GM23338 (cell line): ENCODE measurements around the gene HSPH1.

ENCODE experiments used
- EZH2phosphoT487 ChIP-seq: fragments of 200-600 bp; sonication (generic); IDR thresholded peaks from one replicate; pipeline ENCODE4 v1.8.1; 2018; ENCODE audit warnings: antibody characterized with exemption; ENCODE audit not compliant: unreplicated experiment
- POLR2AphosphoS5 ChIP-seq: IDR thresholded peaks from 2 replicates; pipeline ENCODE4 v1.6.1; 2016; ENCODE audit warnings: antibody characterized with exemption, low read depth
- TF ChIP-seq, protein P1 (sequence below), 2 experiments: fragments of 200-600 bp in 1 of 2; sonication (generic) in 1 of 2; conservative IDR thresholded peaks; 2 replicates each; pipeline versions ENCODE4 v1.5.1 to v1.6.1; 2016 to 2017; ENCODE audit warnings: antibody characterized with exemption in 2 of 2, low read depth in 2 of 2, mild to moderate bottlenecking in 2 of 2, moderate library complexity in 1 of 2
- TF ChIP-seq, protein P2 (sequence below): IDR thresholded peaks from one replicate; pipeline ENCODE4 v1.6.1; 2018; ENCODE audit warnings: antibody characterized with exemption; ENCODE audit not compliant: unreplicated experiment

DNA sequence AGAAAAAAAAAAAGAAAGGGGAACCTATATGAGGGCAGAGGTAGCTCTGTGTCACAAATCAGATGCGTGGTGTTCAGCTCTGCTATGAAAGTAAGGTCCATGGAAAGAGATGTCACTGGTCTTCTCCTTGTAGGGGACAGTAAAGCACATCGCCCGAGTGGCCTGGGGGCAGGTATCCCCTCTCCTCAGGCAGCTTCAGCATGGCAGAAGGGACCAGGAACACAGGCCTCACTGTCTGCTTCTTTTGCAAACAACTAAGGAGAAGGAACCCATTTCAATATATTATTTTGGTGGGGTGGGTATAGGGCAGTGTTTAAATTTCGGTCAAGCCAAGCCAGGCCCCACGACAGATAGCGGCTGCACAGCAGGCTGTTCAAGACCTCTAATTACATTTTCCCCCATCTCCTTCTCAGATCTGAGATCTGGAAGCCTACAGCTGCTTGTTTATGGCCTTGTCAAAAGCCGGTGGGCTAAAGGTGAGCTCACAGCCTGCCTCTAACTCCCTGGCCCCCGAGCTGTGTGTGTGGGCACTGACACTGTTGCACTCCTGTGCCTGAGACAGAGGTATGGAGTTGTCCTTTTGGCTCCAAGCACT is 72.8 kb downstream of the HSPH1 start:
- TF ChIP-seq, protein P1, sequence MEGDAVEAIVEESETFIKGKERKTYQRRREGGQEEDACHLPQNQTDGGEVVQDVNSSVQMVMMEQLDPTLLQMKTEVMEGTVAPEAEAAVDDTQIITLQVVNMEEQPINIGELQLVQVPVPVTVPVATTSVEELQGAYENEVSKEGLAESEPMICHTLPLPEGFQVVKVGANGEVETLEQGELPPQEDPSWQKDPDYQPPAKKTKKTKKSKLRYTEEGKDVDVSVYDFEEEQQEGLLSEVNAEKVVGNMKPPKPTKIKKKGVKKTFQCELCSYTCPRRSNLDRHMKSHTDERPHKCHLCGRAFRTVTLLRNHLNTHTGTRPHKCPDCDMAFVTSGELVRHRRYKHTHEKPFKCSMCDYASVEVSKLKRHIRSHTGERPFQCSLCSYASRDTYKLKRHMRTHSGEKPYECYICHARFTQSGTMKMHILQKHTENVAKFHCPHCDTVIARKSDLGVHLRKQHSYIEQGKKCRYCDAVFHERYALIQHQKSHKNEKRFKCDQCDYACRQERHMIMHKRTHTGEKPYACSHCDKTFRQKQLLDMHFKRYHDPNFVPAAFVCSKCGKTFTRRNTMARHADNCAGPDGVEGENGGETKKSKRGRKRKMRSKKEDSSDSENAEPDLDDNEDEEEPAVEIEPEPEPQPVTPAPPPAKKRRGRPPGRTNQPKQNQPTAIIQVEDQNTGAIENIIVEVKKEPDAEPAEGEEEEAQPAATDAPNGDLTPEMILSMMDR (conservative IDR thresholded peaks at IDR 0.05; ENCODE audit: low read depth in 2 of 2): no peak
- no peak for TF ChIP-seq EZH2phosphoT487
- TF ChIP-seq, protein P2, sequence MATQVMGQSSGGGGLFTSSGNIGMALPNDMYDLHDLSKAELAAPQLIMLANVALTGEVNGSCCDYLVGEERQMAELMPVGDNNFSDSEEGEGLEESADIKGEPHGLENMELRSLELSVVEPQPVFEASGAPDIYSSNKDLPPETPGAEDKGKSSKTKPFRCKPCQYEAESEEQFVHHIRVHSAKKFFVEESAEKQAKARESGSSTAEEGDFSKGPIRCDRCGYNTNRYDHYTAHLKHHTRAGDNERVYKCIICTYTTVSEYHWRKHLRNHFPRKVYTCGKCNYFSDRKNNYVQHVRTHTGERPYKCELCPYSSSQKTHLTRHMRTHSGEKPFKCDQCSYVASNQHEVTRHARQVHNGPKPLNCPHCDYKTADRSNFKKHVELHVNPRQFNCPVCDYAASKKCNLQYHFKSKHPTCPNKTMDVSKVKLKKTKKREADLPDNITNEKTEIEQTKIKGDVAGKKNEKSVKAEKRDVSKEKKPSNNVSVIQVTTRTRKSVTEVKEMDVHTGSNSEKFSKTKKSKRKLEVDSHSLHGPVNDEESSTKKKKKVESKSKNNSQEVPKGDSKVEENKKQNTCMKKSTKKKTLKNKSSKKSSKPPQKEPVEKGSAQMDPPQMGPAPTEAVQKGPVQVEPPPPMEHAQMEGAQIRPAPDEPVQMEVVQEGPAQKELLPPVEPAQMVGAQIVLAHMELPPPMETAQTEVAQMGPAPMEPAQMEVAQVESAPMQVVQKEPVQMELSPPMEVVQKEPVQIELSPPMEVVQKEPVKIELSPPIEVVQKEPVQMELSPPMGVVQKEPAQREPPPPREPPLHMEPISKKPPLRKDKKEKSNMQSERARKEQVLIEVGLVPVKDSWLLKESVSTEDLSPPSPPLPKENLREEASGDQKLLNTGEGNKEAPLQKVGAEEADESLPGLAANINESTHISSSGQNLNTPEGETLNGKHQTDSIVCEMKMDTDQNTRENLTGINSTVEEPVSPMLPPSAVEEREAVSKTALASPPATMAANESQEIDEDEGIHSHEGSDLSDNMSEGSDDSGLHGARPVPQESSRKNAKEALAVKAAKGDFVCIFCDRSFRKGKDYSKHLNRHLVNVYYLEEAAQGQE: no peak
- TF ChIP-seq POLR2AphosphoS5: no peak
